Duodenal mucosa (tissue), 2 donors: ENCODE results near the gene TTLL9.
A peak's percentile ranks its signal among the peaks of the same experiment; 100 is the strongest.

ENCODE experiments used
- H3K27ac ChIP-seq: one replicate; pipeline ENCODE4 v1.7.0; 2013; ENCODE audit warnings: low read depth, low read length
- H3K27me3 ChIP-seq, 2 donors: one replicate each; pipeline ENCODE4 v1.7.0; 2013; ENCODE audit warnings: low read length in 2 of 2, control low read depth in 1 of 2; ENCODE audit not compliant: insufficient read depth in 2 of 2, control insufficient read depth in 1 of 2
- H3K36me3 ChIP-seq, 2 donors: one replicate each; pipeline ENCODE4 v1.7.0; 2013; ENCODE audit warnings: low read length in 2 of 2, control low read depth in 1 of 2; ENCODE audit not compliant: insufficient read depth in 2 of 2, control insufficient read depth in 1 of 2
- H3K4me1 ChIP-seq, 2 donors: one replicate each; pipeline ENCODE4 v1.7.0; 2013; ENCODE audit warnings: low read length in 2 of 2, control low read depth in 1 of 2; ENCODE audit not compliant: insufficient read depth in 2 of 2, control insufficient read depth in 1 of 2
- H3K4me3 ChIP-seq, 2 donors: one replicate each; pipeline ENCODE4 v1.7.0; 2013; ENCODE audit warnings: low read length in 2 of 2, low read depth in 1 of 2
- H3K9ac ChIP-seq, 2 donors: one replicate each; pipeline ENCODE4 v1.7.0; 2013; ENCODE audit warnings: low read length in 2 of 2, low read depth in 1 of 2
- H3K9me3 ChIP-seq, 2 donors: one replicate each; pipeline ENCODE4 v1.7.0; 2013; ENCODE audit warnings: low read length in 2 of 2, control low read depth in 1 of 2; ENCODE audit not compliant: control insufficient read depth in 1 of 2

Gene TTLL9

DNA sequence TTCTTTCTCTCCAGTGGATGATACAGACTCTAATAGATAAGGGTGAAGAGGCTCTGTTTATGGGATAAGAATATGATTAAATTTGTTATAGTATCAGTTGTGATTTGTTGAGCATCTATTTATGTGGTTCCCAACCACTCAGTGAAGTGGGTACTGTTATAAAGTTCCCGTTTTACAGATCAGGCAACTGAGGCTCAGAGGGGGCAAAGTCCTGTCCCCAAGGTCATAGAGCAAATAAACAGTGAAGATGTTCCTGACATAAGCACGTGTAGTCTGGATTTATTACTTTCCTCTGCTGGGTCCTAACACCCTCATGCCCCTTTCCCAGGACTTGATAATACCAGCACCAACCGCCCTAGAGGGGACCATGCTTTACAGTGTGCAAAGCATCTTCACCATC lies 4.2 kb upstream of the TTLL9 start:
- peaks cover 9% of the 10 kb centered on the region in 2 donors for H3K27me3 ChIP-seq

DNA sequence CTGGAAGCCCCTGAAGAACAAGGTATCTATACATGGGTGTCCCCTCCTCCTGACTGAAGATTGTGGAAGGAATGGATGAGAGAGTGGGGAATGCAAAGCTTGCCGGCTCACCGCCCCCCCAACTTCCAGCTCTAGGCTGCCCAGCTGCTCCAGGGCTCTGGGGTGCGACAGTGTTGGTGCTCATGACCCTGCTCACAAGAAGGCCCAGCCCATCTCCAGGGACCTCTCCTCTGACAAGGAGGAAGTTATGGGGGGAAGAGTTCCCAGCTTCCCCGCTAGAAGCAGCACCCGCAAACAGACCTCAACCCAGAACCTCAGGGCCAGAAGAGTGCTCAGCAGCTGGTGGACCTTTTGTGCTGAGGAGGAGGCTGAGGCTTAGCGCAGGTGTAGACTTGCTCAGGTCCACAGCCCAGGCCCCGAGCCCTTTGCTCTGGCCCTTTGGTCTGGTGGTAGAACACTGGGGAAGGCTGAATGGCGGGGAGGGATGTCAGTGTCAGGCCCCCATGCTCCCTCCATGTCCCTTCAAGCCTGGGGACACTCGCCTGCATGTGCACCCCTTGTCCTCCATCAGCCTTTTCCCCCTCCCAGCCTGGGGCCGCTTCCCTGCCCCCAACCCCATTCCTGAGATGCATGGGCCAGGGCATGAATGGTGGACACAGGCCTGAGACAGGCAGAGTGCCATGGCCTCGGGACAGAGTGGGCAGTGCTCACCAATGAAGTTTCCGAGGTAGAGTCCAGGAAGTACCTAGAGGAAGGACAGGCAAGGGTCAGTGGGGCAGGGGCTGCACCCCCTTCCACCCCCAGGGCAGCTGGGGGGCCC lies 1.4 kb upstream of the TTLL9 start:
- Histone ChIP-seq H3K4me1 (peaks cover 6 to 10% of the 10 kb centered on the region in 2 donors), H3K9me3 (no peaks in the 10 kb centered on the region), H3K9ac (no peak overlapping the region), H3K36me3 (no peaks in the 10 kb centered on the region), H3K27ac (no peak overlapping the region), H3K4me3 (peak overlapping the region in 1 of 2 donors; percentile 53), H3K27me3 (peaks cover 9% of the 10 kb centered on the region in 2 donors)

More for the DNA sequence above, 4.2 kb upstream of the TTLL9 start:
- peaks cover 9 to 10% of the 10 kb centered on the region in 2 donors for H3K4me1 ChIP-seq
- no peaks in the 10 kb centered on the region for H3K36me3 ChIP-seq
- no peaks in the 10 kb centered on the region for H3K9me3 ChIP-seq
- H3K9ac ChIP-seq = no peak overlapping the region
- H3K27ac ChIP-seq = no peak overlapping the region
- H3K4me3 ChIP-seq = no peak overlapping the region

DNA sequence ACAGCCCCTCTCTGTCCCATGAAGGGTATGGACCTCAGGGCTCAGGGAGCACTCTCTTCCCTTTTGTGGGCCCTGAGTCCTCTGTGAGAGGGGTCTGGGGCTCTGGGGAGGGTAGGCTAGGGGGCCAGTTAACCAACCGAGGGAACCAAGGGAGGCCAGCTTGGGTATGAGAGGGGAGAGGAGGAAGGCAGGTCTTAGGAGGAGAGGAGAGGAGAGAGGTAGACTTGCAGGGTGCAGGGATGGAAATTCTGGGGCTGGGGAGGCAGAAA lies 827 bp upstream of the TTLL9 start:
- H3K4me1 ChIP-seq = peaks cover 6 to 10% of the 10 kb centered on the region in 2 donors
- no peaks in the 10 kb centered on the region for H3K36me3 ChIP-seq
- H3K9ac ChIP-seq = peak overlapping the region in 1 of 2 donors; percentile 49
- H3K9me3 ChIP-seq = no peaks in the 10 kb centered on the region
- peak overlapping the region; percentile 53 to 84 for H3K4me3 ChIP-seq
- peaks cover 9% of the 10 kb centered on the region in 2 donors for H3K27me3 ChIP-seq
- no peak overlapping the region for H3K27ac ChIP-seq

DNA sequence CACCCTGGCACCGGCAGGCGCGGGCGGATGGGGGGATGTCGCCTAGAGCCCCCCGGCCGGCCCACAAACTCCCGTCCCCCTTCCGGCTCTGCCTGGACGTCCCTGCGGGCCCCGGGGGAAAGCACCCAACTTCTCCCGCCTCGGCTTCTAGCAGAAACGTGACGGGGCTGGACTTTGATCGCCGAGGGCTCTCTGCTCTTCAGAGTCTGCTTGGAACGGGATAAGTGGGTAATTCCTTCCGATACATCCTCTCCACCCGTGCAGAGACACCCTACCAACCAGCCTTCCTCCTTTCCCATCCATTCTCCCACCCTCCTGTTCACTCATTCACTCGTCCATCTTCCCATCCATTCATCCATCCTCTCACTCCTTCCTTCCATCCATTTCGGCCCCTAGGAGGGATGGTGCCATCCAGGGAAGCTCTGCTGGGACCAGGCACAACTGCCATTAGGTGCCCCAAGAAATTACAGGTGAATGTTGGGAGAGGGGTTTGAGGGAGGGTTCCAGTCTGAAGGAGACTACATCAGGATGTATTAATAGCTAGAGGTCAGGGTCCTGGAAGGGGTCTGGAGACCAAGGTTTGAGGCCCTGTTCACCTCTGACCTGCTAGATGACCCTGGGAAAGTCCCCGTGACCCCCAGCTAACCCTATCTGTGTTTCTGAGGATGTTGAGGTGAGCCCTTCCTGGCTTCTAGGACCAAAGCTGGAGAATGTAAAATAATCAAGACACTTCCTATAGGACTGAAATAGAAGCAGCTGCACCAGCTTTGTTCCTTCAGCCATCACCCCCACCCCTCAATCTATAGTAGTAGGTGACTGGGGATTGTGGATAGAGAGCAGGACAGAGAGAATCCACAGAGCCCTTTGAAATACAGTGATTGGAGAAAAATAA lies 538 bp downstream of the TTLL9 start:
- Histone ChIP-seq H3K36me3 (no peaks in the 10 kb centered on the region), H3K4me3 (peak overlapping the region; percentile 45 to 84), H3K4me1 (peaks cover 6 to 10% of the 10 kb centered on the region in 2 donors), H3K9ac (peak overlapping the region; percentile 1 to 29), H3K9me3 (no peaks in the 10 kb centered on the region), H3K27ac (no peak overlapping the region), H3K27me3 (peaks cover 9% of the 10 kb centered on the region in 2 donors)

GRCh38 chr20:31871618-31871954 lies 1.2 kb downstream of the TTLL9 start:
- no peak overlapping the region for H3K9ac ChIP-seq
- no peaks in the 10 kb centered on the region for H3K9me3 ChIP-seq
- H3K27me3 ChIP-seq = peaks cover 9% of the 10 kb centered on the region in 2 donors
- no peak overlapping the region for H3K4me3 ChIP-seq
- no peaks in the 10 kb centered on the region for H3K36me3 ChIP-seq
- no peak overlapping the region for H3K27ac ChIP-seq
- peaks cover 6 to 10% of the 10 kb centered on the region in 2 donors for H3K4me1 ChIP-seq

DNA sequence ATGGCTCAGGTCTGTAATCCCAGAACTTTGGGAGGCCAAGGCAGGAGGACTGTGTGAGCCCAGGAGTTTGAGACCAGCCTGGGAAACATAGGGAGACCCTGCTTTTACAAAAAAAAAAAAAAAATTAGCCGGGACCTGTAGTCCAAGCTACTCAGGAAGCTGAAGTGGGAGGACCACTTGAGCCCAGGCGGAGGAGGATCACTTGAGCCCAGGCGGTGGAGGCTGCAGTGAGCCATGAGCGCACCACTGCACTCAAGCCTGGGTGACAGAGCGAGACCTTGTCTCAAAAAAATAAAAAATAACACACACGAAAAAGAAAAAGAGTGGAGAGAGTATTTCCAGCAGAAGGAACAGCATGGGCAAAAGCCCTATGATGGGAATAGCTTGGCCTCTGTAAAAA lies 2.0 kb downstream of the TTLL9 start:
- H3K9me3 ChIP-seq = no peaks in the 10 kb centered on the region
- H3K27ac ChIP-seq = no peak overlapping the region
- H3K4me1 ChIP-seq = peaks cover 6 to 10% of the 10 kb centered on the region in 2 donors
- no peak overlapping the region for H3K4me3 ChIP-seq
- peaks cover 9% of the 10 kb centered on the region in 2 donors for H3K27me3 ChIP-seq
- H3K36me3 ChIP-seq = no peaks in the 10 kb centered on the region
- H3K9ac ChIP-seq = no peak overlapping the region

DNA sequence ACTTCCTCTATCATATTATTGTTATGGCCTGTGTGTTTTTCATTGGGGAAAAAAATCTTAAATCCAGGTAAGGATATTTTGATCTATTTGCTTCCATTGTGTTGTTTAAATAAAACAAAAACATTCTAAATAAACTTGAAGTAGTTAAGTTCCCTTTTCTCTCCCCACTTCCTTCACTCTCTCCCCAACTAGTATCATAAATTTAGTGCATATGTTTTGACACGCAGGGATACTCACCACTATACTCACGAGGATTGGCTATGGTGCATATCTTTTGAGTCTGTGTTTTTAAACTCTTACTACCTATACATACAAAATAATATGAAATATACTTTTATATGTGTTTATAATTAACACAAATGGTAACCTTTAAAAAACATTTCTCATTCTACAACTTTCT lies 5.2 kb downstream of the TTLL9 start:
- H3K4me1 ChIP-seq = peaks cover 4 to 5% of the 10 kb centered on the region in 2 donors
- no peak overlapping the region for H3K4me3 ChIP-seq
- H3K27me3 ChIP-seq = no peaks in the 10 kb centered on the region
- no peaks in the 10 kb centered on the region for H3K9me3 ChIP-seq
- H3K27ac ChIP-seq = no peak overlapping the region
- no peak overlapping the region for H3K9ac ChIP-seq
- no peaks in the 10 kb centered on the region for H3K36me3 ChIP-seq

- Histone ChIP-seq H3K27me3 (no peaks in the 10 kb centered on the region), H3K4me3 (no peak overlapping the region), H3K9me3 (no peaks in the 10 kb centered on the region), H3K4me1 (no peaks in the 10 kb centered on the region), H3K27ac (no peak overlapping the region), H3K9ac (no peak overlapping the region), H3K36me3 (no peaks in the 10 kb centered on the region)
These were observed 7.2 kb downstream of the TTLL9 start for GRCh38 chr20:31877684-31878083.

DNA sequence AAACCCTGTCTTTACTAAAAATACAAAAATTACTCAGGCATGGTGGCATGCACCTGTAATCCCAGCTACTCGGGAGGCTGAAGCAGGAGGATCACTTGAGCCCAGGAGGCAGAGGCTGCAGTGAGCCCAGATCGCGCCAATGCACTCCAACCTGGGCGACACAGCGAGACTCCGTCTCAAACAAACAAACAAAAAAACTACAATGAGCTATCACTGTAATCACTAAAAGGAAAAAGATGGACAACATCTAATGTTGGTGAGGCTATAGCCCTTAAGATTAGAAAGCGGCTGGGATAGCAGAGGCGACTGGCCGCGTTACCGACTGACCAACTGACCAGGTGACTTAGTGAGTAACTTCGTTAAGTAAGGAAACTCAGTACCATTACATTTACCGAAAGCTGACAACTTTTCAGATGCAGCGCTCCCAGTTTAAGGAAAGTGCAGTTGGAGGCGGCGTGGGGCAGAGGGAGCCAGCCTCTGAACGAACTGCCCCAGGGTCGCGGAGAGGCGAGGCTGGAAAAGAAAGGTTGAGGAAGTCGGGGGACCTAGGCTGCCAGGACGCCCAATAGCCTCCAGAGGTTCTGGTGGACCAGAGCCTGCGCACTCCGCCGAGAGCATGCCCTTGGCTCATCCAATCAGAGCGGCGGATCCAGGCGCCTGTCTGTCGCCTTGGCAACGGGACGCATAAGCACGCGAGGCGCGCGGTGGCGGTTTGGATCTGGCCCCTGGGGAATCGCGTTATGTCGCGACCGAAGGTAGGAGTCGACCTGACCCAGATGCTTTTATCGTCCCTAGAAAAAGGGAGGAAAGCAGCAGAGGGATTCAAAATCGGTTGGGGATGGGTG lies 8.9 kb downstream of the TTLL9 start:
- H3K36me3 ChIP-seq = no peaks in the 10 kb centered on the region
- H3K4me1 ChIP-seq = no peaks in the 10 kb centered on the region
- H3K9me3 ChIP-seq = no peaks in the 10 kb centered on the region
- H3K9ac ChIP-seq = peak overlapping the region; percentile 57 to 68
- peak overlapping the region; percentile 87 to 91 for H3K4me3 ChIP-seq
- peak overlapping the region; percentile 46 for H3K27ac ChIP-seq
- H3K27me3 ChIP-seq = no peaks in the 10 kb centered on the region
